HG02885 (cell line): ENCODE results near the gene IMP4.
A peak's percentile ranks its signal among the peaks of the same experiment; 100 is the strongest.
"Not testable (repeated sequence)": the region's sequence is repeated elsewhere in the genome, so short reads cannot be mapped to it uniquely, and the experiment has no call there.

Experiments
- ATAC-seq: cut with Tn5 transposase; IDR thresholded peaks from one replicate; pipeline ENCODE4 v1.9.1; 2021; ENCODE audit warnings: mild to moderate bottlenecking; ENCODE audit not compliant: unreplicated experiment, poor library complexity

IMP4 gene

GRCh38 chr2:130342533-130343275 is at the start of gene IMP4:
Gene IMP4, plus strand, starts transcription at chr2:130342897. Its CDS starts 36 bp downstream, at chr2:130342933.
- ATAC-seq = peak; percentile 87

GRCh38 chr2:130300258-130300969 is 42.3 kb upstream of the IMP4 start:
- ATAC-seq = no peak

GRCh38 chr2:130300970-130301348 is 41.7 kb upstream of the IMP4 start:
- ATAC-seq = no peak

- ATAC-seq = peak; percentile 5
These were observed 40.4 kb upstream of the IMP4 start for GRCh38 chr2:130302164-130302886.

GRCh38 chr2:130303169-130303568 is 39.5 kb upstream of the IMP4 start:
- ATAC-seq = peak; percentile 84

GRCh38 chr2:130304726-130305125 is 38.0 kb upstream of the IMP4 start:
- ATAC-seq = no peak

GRCh38 chr2:130307850-130308249 is 34.8 kb upstream of the IMP4 start:
- ATAC-seq = no peak

GRCh38 chr2:130310881-130311280 is 31.8 kb upstream of the IMP4 start:
- ATAC-seq = peak; percentile 68

GRCh38 chr2:130313812-130314334 is 28.8 kb upstream of the IMP4 start:
- ATAC-seq = no peak

- no peak for ATAC-seq
These were observed 28.3 kb upstream of the IMP4 start for GRCh38 chr2:130314377-130314776.

- no peak for ATAC-seq
These were observed 26.1 kb upstream of the IMP4 start for GRCh38 chr2:130316596-130316995.

GRCh38 chr2:130318906-130319305 is 23.8 kb upstream of the IMP4 start:
- ATAC-seq = no peak

- ATAC-seq = no peak
These were observed 23.2 kb upstream of the IMP4 start for GRCh38 chr2:130319536-130319935.

- no peak for ATAC-seq
These were observed 14.8 kb upstream of the IMP4 start for GRCh38 chr2:130327703-130328527.

- ATAC-seq = no peak
These were observed 14.0 kb upstream of the IMP4 start for GRCh38 chr2:130328710-130329109.

- peak; percentile 76 for ATAC-seq
These were observed 10.2 kb upstream of the IMP4 start for GRCh38 chr2:130332271-130333073.

- not testable (repeated sequence) for ATAC-seq
These were observed 9.4 kb upstream of the IMP4 start for GRCh38 chr2:130333253-130333652.

- ATAC-seq = no peak
These were observed 8.7 kb upstream of the IMP4 start for GRCh38 chr2:130334026-130334425.

GRCh38 chr2:130335226-130335625 is 7.5 kb upstream of the IMP4 start:
- ATAC-seq = no peak
